ENCODE data around the gene ID1. TPM values are rescaled to one million over a fixed set of nuclear protein-coding genes. Genes with fewer than 3 reads are reported as not detected.

The ID1 gene, protein sequence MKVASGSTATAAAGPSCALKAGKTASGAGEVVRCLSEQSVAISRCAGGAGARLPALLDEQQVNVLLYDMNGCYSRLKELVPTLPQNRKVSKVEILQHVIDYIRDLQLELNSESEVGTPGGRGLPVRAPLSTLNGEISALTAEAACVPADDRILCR
- total RNA-seq = 26.0 TPM

DNA sequence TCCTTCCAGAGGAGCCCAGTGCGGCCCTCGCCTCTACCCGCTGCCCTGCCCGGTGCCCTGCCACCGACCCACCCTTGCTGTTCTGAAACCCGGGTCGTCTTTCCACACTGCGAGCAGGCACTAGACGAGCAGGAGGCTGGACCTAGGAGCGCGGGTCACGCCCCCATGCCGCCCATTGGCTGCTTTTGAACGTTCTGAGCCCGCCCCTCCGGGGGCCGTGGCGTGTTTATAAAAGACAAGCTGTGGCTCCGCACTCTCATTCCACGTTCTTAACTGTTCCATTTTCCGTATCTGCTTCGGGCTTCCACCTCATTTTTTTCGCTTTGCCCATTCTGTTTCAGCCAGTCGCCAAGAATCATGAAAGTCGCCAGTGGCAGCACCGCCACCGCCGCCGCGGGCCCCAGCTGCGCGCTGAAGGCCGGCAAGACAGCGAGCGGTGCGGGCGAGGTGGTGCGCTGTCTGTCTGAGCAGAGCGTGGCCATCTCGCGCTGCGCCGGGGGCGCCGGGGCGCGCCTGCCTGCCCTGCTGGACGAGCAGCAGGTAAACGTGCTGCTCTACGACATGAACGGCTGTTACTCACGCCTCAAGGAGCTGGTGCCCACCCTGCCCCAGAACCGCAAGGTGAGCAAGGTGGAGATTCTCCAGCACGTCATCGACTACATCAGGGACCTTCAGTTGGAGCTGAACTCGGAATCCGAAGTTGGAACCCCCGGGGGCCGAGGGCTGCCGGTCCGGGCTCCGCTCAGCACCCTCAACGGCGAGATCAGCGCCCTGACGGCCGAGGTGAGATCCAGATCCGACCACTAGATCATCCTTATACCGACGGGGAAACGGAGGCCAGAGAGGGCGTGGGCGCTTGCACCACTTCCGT, at the start of gene ID1:
TSS of gene ID1 (plus strand) at position 259 of the 871 bp plus-strand sequence. CDS start at position 358, 99 bp downstream.

DNA sequence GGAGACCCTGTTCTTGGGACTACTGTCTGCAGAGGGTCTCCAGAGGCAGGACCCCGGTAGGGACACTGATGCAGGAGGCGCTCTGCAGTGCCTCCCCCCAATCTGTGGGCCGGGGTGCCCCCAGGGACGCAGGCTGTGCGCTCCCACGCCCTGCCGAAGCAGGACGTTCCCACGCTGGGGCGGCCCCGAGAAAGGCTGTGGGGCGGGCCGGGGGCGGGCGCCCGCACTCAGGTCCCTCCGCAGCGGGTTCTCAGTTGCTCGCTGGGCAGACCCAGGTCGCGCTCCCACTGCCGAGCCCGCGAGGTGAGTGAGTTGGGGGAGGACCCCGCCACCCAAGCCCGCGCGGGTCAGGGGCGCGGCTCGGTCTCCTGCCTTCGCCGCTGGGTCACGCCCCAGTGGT, 32.6 kb downstream of the ID1 start, which contains the start of gene COX4I2:
TSS of gene COX4I2 (plus strand) at position 253 of the 400 bp plus-strand sequence. CDS start 1,106 bp downstream, outside the sequence.

Small RNA genes lying within 50 kb of the gene (small RNA-seq; reads per million reads assigned to genes)
- not detected for gene MIR3193 (ENCODE audit: low replicate concordance)

Other genes starting within 250 kb of the ID1 start
- not detected for gene DEFB118, start 236.7 kb upstream of the ID1 start, total RNA-seq
- not detected for gene DEFB119, start 214.7 kb upstream of the ID1 start, total RNA-seq
- not detected for gene DEFB121, start 199.1 kb upstream of the ID1 start, total RNA-seq
- not detected for gene DEFB123, start 164.7 kb upstream of the ID1 start, total RNA-seq
- not detected for gene DEFB124, start 130.2 kb upstream of the ID1 start, total RNA-seq
- 0.31 TPM for gene REM1, start 130.0 kb upstream of the ID1 start, total RNA-seq
- 49.5 TPM for gene HM13, start 90.8 kb upstream of the ID1 start, total RNA-seq
- gene COX4I2, start 32.6 kb downstream of the ID1 start, total RNA-seq = not detected
- gene BCL2L1, start 117.6 kb downstream of the ID1 start, total RNA-seq = 50.7 TPM
- 11.0 TPM for gene TPX2, start 134.0 kb downstream of the ID1 start, total RNA-seq
- 0.94 TPM for gene MYLK2, start 214.1 kb downstream of the ID1 start, total RNA-seq
- not detected for gene FOXS1, start 240.3 kb downstream of the ID1 start, total RNA-seq